Heart right ventricle (tissue), 16 donors: ENCODE data around the gene ERCC1. TPM values are rescaled to one million over a fixed set of nuclear protein-coding genes. Genes with fewer than 3 reads are reported as not detected.

Experiments
- ATAC-seq, 8 donors: fragments of 200-7000 bp; cut with Tn5 transposase; one replicate each; pipeline ENCODE4 v1.9.1; 2020; ENCODE audit warnings: mild to moderate bottlenecking in 8 of 8, moderate library complexity in 8 of 8, moderate number of reproducible peaks in 1 of 8
- DNase-seq, 2 donors: peaks; one replicate each; pipeline ENCODE4 v3.0.0-alpha.2; 2020
- H3K27ac ChIP-seq, 10 donors: fragments of 200-600 bp; sonication (generic) in 2 of 10; one replicate each; pipeline versions ENCODE4 v1.5.0 to v1.8.0; 2020 to 2022; ENCODE audit warnings: mild to moderate bottlenecking in 3 of 10
- H3K27me3 ChIP-seq, 7 donors: fragments of 200-600 bp; one replicate each; pipeline ENCODE4 v1.8.0; 2021 to 2022; ENCODE audit warnings: mild to moderate bottlenecking in 2 of 7
- H3K36me3 ChIP-seq, 9 donors: fragments of 200-600 bp; sonication (generic) in 1 of 9; one replicate each; pipeline versions ENCODE4 v1.5.0 to v1.8.0; 2020 to 2022; ENCODE audit warnings: mild to moderate bottlenecking in 2 of 9
- H3K4me1 ChIP-seq, 9 donors: fragments of 200-600 bp; sonication (generic) in 1 of 9; one replicate each; pipeline versions ENCODE4 v1.5.0 to v1.8.0; 2020 to 2022; ENCODE audit warnings: mild to moderate bottlenecking in 4 of 9
- H3K4me3 ChIP-seq, 10 donors: fragments of 200-600 bp; sonication (generic) in 2 of 10; one replicate each; pipeline versions ENCODE4 v1.5.0 to v1.8.0; 2020 to 2022; ENCODE audit warnings: mild to moderate bottlenecking in 7 of 10, moderate library complexity in 2 of 10
- H3K9me3 ChIP-seq, 11 donors: fragments of 200-600 bp in 10 of 11; sonication (generic) in 2 of 11; one replicate each; pipeline versions ENCODE4 v1.5.0 to v1.8.0; 2013 to 2022; ENCODE audit warnings: mild to moderate bottlenecking in 2 of 11, control low read depth in 1 of 11, moderate library complexity in 1 of 11
- CTCF ChIP-seq, 9 donors: fragments of 200-600 bp; sonication (generic) in 2 of 9; IDR thresholded peaks; one replicate each; pipeline versions ENCODE4 v1.5.0 to v1.8.0; 2021 to 2022; ENCODE audit warnings: antibody characterized with exemption in 9 of 9, mild to moderate bottlenecking in 5 of 9, moderate library complexity in 1 of 9
- WGBS, 2 donors: extraction: QIAGEN DNeasy Blood & Tissue Kit; methylation state at CpG; one replicate each; pipeline ENCODE4 v1.1.7; 2013; ENCODE audit warnings: inconsistent platforms in 1 of 2; 5-methylcytosine and 5-hydroxymethylcytosine counted together
- intact Hi-C, 10 donors: fragments of 100-400 bp; cut with DNase I; formaldehyde crosslinking; loops; one replicate each; pipeline versions ENCODE4 v1.11.1 to v1.14.2; 2022
- polyA plus RNA-seq, 2 donors: library from polyadenylated mRNA; stranded (reverse); fragments of 200-250 nt; gene quantifications; one replicate each; pipeline ENCODE4 v1.2.3, GENCODE V29; 2013
- total RNA-seq, 10 donors: library from RNA; stranded (reverse); fragmentation: NEBNext Ultra II Directional in 3 of 10; extraction: Animal tissue kit (Norgen Biotek cat#: 25700) in 3 of 10; gene quantifications; one replicate each; pipeline versions ENCODE4 v1.2.1 to v1.2.4, GENCODE V29; 2021 to 2023
- donor health status: Arrhythmogenic right ventricular cardiomyopathy.
- donor health status: ischemic (EF 13 %, LVEDD 7.1; RV severe dilation, severe dysfunction).
- donor health status: healthy with polysubstance abuse.
- donor health status: DM: no; HTN: yes; CAD: no.
- donor health status: DM: no; HTN: no; CAD: no.
- donor health status: ischemic (EF 25% LVEDD 6.9; RV normal size, moderate dysfunction).
- donor health status: ischemic (EF 25% LVEDD 5.7; RV mildly dilated, moderate dysfunction).
- donor health status: healthy.
- donor health status: DM: yes; HTN: yes; CAD: no.
- donor health status: Ischemic cardiomyopathy.
- donor health status: ischemic (EF 35%, LVEDD 5.7; RV mildly dilated, moderate dysfunction).
- donor health status: nonischemic (EF 11% LVEDD 7.7; RV severe dilation, severe dysfunction).
- donor health status: DM: yes; HTN: yes; CAD: no.
- donor health status: PGD.
- donor health status: ischemic (EF 29% LVEDD 5.4; RV normal size, mild dysfunction).
- donor health status: nonischemic (EF 23%, LVEDD 6.1; RV moderate dilation, normal function).

Gene ERCC1
- total and polyA plus RNA-seq, 12 donors = 113 to 194 (median 143) TPM

GRCh38 chr19:45406226-45407090 is 17.3 kb downstream of the ERCC1 start, which contains the start of gene POLR1G:
TSS of gene POLR1G (plus strand) at chr19:45406644. CDS start at chr19:45406697, 53 bp downstream.
- peak; percentile 77 to 78 for DNase-seq
- H3K27ac ChIP-seq = peak within 1 kb of the TSS; percentile 86 to 97 (median 94)
- no peak for TF ChIP-seq CTCF (IDR thresholded peaks at IDR 0.05)
- peaks cover 0 to 32% (median 0%) of the 10 kb centered on the region in 7 donors for H3K27me3 ChIP-seq
- intact Hi-C loops = loop anchor here in 2 of 10 donors (1.0 to 2.0 kb wide), 2 partner anchors 16 to 17 kb away; partner anchors contain the start of gene ERCC1 (in 2 of the 2)
- ATAC-seq = peak; percentile 53 to 77 (median 68)
- WGBS, 2 donors = 0% methylated on average over 51 of the region's 51 CpGs
- no peaks in the 10 kb centered on the region for H3K9me3 ChIP-seq
- H3K4me1 ChIP-seq = peaks cover 7 to 54% (median 44%) of the 10 kb centered on the region in 9 donors
- peaks cover 0 to 20% (median 0%) of the 10 kb centered on the region in 9 donors for H3K36me3 ChIP-seq
- peak within 1 kb of the TSS; percentile 55 to 99 (median 72) for H3K4me3 ChIP-seq

GRCh38 chr19:45405435-45406225 is 18.1 kb downstream of the ERCC1 start:
- Histone ChIP-seq H3K27me3 (peaks cover 0 to 32% (median 0%) of the 10 kb centered on the region in 7 donors), H3K4me1 (peaks cover 7 to 54% (median 44%) of the 10 kb centered on the region in 9 donors), H3K36me3 (peaks cover 0 to 13% (median 0%) of the 10 kb centered on the region in 9 donors), H3K27ac (peak overlapping the region; percentile 86 to 97 (median 94)), H3K4me3 (peak overlapping the region; percentile 55 to 99 (median 72)), H3K9me3 (no peaks in the 10 kb centered on the region)
- WGBS, 2 donors = 0% methylated on average over 48 of the region's 48 CpGs
- TF ChIP-seq CTCF (IDR thresholded peaks at IDR 0.05) = no peak
- ATAC-seq (peak; percentile 55 to 85 (median 77)), DNase-seq (peak; percentile 87 to 94)
- intact Hi-C loops = loop anchor here in 2 of 10 donors (1.0 to 2.0 kb wide), 2 partner anchors 17 to 18 kb away; partner anchors contain the start of gene ERCC1 (in 2 of the 2)

- WGBS, 2 donors = 3 to 7% methylated on average over 46 of the region's 46 CpGs
- Histone ChIP-seq H3K4me3 (peak within 1 kb of the TSS; percentile 55 to 99 (median 72)), H3K36me3 (peaks cover 0 to 12% (median 0%) of the 10 kb centered on the region in 9 donors), H3K4me1 (peaks cover 7 to 60% (median 49%) of the 10 kb centered on the region in 9 donors), H3K9me3 (no peaks in the 10 kb centered on the region), H3K27me3 (peaks cover 0 to 32% (median 0%) of the 10 kb centered on the region in 7 donors), H3K27ac (peak within 1 kb of the TSS; percentile 86 to 97 (median 94))
- TF ChIP-seq CTCF (IDR thresholded peaks at IDR 0.05) = no peak
- intact Hi-C loops = no loop called here
- ATAC-seq = peak; percentile 60 to 78 (median 74)
- peak; percentile 87 to 89 for DNase-seq
These were observed 18.9 kb downstream of the ERCC1 start, which contains the start of gene PPP1R13L for GRCh38 chr19:45404557-45405434. TSS of gene PPP1R13L (minus strand) at chr19:45405069. CDS start at chr19:45398318, 6,751 bp downstream.
